ENCODE results near the gene DYRK3.

Gene DYRK3

GRCh38 chr1:206687251-206687914 is 52.0 kb downstream of the DYRK3 start:
- Histone ChIP-seq H3K9me3 (ENCODE audit: severe bottlenecking) (no peaks in the 10 kb centered on the region), H3K27me3 (ENCODE audit: insufficient read depth, poor library complexity, severe bottlenecking) (no peaks in the 10 kb centered on the region), H3K4me3 (ENCODE audit: severe bottlenecking) (no peak overlapping the region), H3K27ac (ENCODE audit: poor library complexity, severe bottlenecking) (no peak overlapping the region), H3K4me1 (ENCODE audit: insufficient read depth, poor library complexity, severe bottlenecking) (peaks cover 18% of the 10 kb centered on the region), H3K36me3 (ENCODE audit: low read depth) (no peaks in the 10 kb centered on the region; the same call in 1 of the 2 replicates)
- TF ChIP-seq CTCF (IDR thresholded peaks at IDR 0.05; ENCODE audit: poor library complexity, severe bottlenecking), result no peak
- ATAC-seq (ENCODE audit: low read depth), result no peak
- no peak for DNase-seq (ENCODE audit: low spot score)

- Histone ChIP-seq H3K9me3 (ENCODE audit: severe bottlenecking) (no peaks in the 10 kb centered on the region), H3K4me1 (ENCODE audit: insufficient read depth, poor library complexity, severe bottlenecking) (peaks cover 18% of the 10 kb centered on the region), H3K27ac (ENCODE audit: poor library complexity, severe bottlenecking) (no peak overlapping the region), H3K4me3 (ENCODE audit: severe bottlenecking) (no peak overlapping the region), H3K36me3 (ENCODE audit: low read depth) (no peaks in the 10 kb centered on the region; the same call in 1 of the 2 replicates), H3K27me3 (ENCODE audit: insufficient read depth, poor library complexity, severe bottlenecking) (no peaks in the 10 kb centered on the region)
- DNase-seq (ENCODE audit: low spot score) (no peak), ATAC-seq (ENCODE audit: low read depth) (no peak)
- no peak for TF ChIP-seq CTCF (IDR thresholded peaks at IDR 0.05; ENCODE audit: poor library complexity, severe bottlenecking)
Measured at GRCh38 chr1:206687915-206688442, 52.6 kb downstream of the DYRK3 start.

- ATAC-seq (ENCODE audit: low read depth) (no peak), DNase-seq (ENCODE audit: low spot score) (no peak)
- no peak overlapping the region for H3K27ac ChIP-seq (ENCODE audit: poor library complexity, severe bottlenecking)
- no peak for TF ChIP-seq CTCF (IDR thresholded peaks at IDR 0.05; ENCODE audit: poor library complexity, severe bottlenecking)
- peaks cover 18% of the 10 kb centered on the region for H3K4me1 ChIP-seq (ENCODE audit: insufficient read depth, poor library complexity, severe bottlenecking)
- H3K4me3 ChIP-seq (ENCODE audit: severe bottlenecking), result no peak overlapping the region
- no peaks in the 10 kb centered on the region for H3K9me3 ChIP-seq (ENCODE audit: severe bottlenecking)
- H3K36me3 ChIP-seq (ENCODE audit: low read depth), result no peaks in the 10 kb centered on the region; the same call in 1 of the 2 replicates
- no peaks in the 10 kb centered on the region for H3K27me3 ChIP-seq (ENCODE audit: insufficient read depth, poor library complexity, severe bottlenecking)
Measured at GRCh38 chr1:206690516-206690915, 55.2 kb downstream of the DYRK3 start.

- ATAC-seq (ENCODE audit: low read depth) (no peak), DNase-seq (ENCODE audit: low spot score) (no peak)
- Histone ChIP-seq H3K36me3 (ENCODE audit: low read depth) (no peaks in the 10 kb centered on the region; the same call in 1 of the 2 replicates), H3K4me3 (ENCODE audit: severe bottlenecking) (no peak overlapping the region), H3K27ac (ENCODE audit: poor library complexity, severe bottlenecking) (no peak overlapping the region), H3K4me1 (ENCODE audit: insufficient read depth, poor library complexity, severe bottlenecking) (peaks cover 16% of the 10 kb centered on the region), H3K9me3 (ENCODE audit: severe bottlenecking) (no peaks in the 10 kb centered on the region), H3K27me3 (ENCODE audit: insufficient read depth, poor library complexity, severe bottlenecking) (no peaks in the 10 kb centered on the region)
- TF ChIP-seq CTCF (IDR thresholded peaks at IDR 0.05; ENCODE audit: poor library complexity, severe bottlenecking), result no peak
Measured at GRCh38 chr1:206691604-206692003, 56.3 kb downstream of the DYRK3 start.

- no peaks in the 10 kb centered on the region for H3K27me3 ChIP-seq (ENCODE audit: insufficient read depth, poor library complexity, severe bottlenecking)
- H3K27ac ChIP-seq (ENCODE audit: poor library complexity, severe bottlenecking), result no peak overlapping the region
- no peak for DNase-seq (ENCODE audit: low spot score)
- H3K9me3 ChIP-seq (ENCODE audit: severe bottlenecking), result no peaks in the 10 kb centered on the region
- ATAC-seq (ENCODE audit: low read depth), result no peak
- no peak for TF ChIP-seq CTCF (IDR thresholded peaks at IDR 0.05; ENCODE audit: poor library complexity, severe bottlenecking)
- H3K36me3 ChIP-seq (ENCODE audit: low read depth), result peaks cover 5% of the 10 kb centered on the region; the same call in 1 of the 2 replicates
- no peak overlapping the region for H3K4me3 ChIP-seq (ENCODE audit: severe bottlenecking)
- H3K4me1 ChIP-seq (ENCODE audit: insufficient read depth, poor library complexity, severe bottlenecking), result peaks cover 3% of the 10 kb centered on the region
Measured at GRCh38 chr1:206693029-206693428, 57.7 kb downstream of the DYRK3 start.

All from RWPE2 (cell line).